ENCODE data around the gene BRAF.

The BRAF gene

DNA sequence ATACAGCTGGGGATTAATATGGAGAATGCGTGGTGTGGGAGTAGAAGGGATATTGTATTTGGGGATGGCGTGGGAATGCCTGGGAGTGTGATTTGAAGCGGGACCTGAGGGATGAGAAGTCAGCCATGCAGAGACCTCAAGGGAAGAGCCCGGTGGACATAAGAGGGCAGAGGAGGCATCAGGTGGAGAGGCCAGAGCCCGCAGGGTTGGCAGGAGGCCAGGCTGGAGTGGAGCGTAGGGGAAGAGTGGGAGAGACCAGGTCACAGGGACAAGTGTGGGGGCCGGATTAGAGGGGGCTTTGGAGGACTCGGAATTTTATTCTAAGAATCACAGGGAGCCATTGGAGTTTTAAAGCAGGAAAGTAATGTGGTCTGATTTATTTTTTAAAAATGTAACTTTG is 226.3 kb downstream of the BRAF start:
- TF ChIP-seq ARNTL (CRISPR knock-in tag; IDR thresholded peaks at IDR 0.05; ENCODE audit: borderline replicate concordance, low read depth) (no peak), TOX (CRISPR knock-in tag; IDR thresholded peaks at IDR 0.05; ENCODE audit: borderline replicate concordance) (no peak), ZFP30 (CRISPR knock-in tag; IDR thresholded peaks at IDR 0.05) (no peak), OSR1 (CRISPR knock-in tag; IDR thresholded peaks at IDR 0.05) (no peak), ZNF565 (CRISPR knock-in tag; conservative IDR thresholded peaks at IDR 0.05; ENCODE audit: low read depth) (no peak), TCF4 (CRISPR knock-in tag; IDR thresholded peaks at IDR 0.05; ENCODE audit: borderline replicate concordance) (no peak), CSDC2 (CRISPR knock-in tag; IDR thresholded peaks at IDR 0.05) (no peak), ESRRG (CRISPR knock-in tag; IDR thresholded peaks at IDR 0.05) (no peak), BACH2 (CRISPR knock-in tag; IDR thresholded peaks at IDR 0.05; ENCODE audit: borderline replicate concordance) (no peak), ZC3H10 (CRISPR knock-in tag; IDR thresholded peaks at IDR 0.05) (no peak)
- TF ChIP-seq, protein P1, sequence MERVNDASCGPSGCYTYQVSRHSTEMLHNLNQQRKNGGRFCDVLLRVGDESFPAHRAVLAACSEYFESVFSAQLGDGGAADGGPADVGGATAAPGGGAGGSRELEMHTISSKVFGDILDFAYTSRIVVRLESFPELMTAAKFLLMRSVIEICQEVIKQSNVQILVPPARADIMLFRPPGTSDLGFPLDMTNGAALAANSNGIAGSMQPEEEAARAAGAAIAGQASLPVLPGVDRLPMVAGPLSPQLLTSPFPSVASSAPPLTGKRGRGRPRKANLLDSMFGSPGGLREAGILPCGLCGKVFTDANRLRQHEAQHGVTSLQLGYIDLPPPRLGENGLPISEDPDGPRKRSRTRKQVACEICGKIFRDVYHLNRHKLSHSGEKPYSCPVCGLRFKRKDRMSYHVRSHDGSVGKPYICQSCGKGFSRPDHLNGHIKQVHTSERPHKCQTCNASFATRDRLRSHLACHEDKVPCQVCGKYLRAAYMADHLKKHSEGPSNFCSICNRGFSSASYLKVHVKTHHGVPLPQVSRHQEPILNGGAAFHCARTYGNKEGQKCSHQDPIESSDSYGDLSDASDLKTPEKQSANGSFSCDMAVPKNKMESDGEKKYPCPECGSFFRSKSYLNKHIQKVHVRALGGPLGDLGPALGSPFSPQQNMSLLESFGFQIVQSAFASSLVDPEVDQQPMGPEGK (CRISPR knock-in tag; IDR thresholded peaks at IDR 0.05; ENCODE audit: borderline replicate concordance) = no peak
- TF ChIP-seq, protein P2, sequence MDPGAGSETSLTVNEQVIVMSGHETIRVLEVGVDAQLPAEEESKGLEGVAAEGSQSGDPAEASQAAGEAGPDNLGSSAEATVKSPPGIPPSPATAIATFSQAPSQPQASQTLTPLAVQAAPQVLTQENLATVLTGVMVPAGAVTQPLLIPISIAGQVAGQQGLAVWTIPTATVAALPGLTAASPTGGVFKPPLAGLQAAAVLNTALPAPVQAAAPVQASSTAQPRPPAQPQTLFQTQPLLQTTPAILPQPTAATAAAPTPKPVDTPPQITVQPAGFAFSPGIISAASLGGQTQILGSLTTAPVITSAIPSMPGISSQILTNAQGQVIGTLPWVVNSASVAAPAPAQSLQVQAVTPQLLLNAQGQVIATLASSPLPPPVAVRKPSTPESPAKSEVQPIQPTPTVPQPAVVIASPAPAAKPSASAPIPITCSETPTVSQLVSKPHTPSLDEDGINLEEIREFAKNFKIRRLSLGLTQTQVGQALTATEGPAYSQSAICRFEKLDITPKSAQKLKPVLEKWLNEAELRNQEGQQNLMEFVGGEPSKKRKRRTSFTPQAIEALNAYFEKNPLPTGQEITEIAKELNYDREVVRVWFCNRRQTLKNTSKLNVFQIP (CRISPR knock-in tag; IDR thresholded peaks at IDR 0.05; ENCODE audit: borderline replicate concordance, low read depth) = no peak
- TF ChIP-seq, protein P3, sequence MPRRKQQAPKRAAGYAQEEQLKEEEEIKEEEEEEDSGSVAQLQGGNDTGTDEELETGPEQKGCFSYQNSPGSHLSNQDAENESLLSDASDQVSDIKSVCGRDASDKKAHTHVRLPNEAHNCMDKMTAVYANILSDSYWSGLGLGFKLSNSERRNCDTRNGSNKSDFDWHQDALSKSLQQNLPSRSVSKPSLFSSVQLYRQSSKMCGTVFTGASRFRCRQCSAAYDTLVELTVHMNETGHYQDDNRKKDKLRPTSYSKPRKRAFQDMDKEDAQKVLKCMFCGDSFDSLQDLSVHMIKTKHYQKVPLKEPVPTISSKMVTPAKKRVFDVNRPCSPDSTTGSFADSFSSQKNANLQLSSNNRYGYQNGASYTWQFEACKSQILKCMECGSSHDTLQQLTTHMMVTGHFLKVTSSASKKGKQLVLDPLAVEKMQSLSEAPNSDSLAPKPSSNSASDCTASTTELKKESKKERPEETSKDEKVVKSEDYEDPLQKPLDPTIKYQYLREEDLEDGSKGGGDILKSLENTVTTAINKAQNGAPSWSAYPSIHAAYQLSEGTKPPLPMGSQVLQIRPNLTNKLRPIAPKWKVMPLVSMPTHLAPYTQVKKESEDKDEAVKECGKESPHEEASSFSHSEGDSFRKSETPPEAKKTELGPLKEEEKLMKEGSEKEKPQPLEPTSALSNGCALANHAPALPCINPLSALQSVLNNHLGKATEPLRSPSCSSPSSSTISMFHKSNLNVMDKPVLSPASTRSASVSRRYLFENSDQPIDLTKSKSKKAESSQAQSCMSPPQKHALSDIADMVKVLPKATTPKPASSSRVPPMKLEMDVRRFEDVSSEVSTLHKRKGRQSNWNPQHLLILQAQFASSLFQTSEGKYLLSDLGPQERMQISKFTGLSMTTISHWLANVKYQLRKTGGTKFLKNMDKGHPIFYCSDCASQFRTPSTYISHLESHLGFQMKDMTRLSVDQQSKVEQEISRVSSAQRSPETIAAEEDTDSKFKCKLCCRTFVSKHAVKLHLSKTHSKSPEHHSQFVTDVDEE (CRISPR knock-in tag; IDR thresholded peaks at IDR 0.05) = no peak
- no peak for ATAC-seq

DNA sequence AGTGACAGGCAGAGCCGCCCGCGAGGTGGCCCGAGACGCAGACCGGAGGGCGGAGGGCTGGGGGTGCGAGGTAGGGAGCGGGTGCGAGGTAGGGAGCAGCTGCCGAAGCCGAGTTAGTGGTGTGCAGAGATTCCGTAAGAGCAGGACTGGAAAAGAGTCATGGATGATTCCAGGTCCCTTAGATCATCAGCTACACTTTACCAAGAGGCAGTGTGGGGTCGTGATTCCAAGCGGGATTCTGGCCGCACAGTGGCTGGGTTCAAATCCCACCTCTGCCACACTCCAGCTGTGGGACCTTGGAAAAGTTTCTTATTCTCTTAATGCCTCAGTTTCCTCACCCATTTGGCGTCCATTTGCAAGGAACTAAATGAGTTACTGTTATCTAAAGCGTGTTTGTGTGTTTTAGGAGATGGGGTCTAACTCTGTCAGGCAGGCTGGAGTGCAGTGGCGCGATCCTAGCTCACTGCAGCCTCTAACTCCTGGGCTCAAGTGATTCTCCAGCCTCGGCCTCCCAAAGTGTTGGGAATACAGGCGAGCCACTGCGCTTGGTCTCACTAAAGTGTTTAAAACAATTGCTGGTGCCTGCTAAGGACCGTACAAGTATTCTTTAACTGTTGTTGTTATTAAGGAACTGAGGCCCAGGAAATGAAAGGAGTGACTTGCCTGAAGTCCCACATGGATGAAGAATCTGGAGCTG is 227.1 kb downstream of the BRAF start:
- no peak for TF ChIP-seq SNAI2 (CRISPR knock-in tag; IDR thresholded peaks at IDR 0.05)
- no peak for TF ChIP-seq ZNF8 (CRISPR knock-in tag; IDR thresholded peaks at IDR 0.05)
- TF ChIP-seq, protein P4, sequence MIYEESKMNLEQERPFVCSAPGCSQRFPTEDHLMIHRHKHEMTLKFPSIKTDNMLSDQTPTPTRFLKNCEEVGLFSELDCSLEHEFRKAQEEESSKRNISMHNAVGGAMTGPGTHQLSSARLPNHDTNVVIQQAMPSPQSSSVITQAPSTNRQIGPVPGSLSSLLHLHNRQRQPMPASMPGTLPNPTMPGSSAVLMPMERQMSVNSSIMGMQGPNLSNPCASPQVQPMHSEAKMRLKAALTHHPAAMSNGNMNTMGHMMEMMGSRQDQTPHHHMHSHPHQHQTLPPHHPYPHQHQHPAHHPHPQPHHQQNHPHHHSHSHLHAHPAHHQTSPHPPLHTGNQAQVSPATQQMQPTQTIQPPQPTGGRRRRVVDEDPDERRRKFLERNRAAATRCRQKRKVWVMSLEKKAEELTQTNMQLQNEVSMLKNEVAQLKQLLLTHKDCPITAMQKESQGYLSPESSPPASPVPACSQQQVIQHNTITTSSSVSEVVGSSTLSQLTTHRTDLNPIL (CRISPR knock-in tag; IDR thresholded peaks at IDR 0.05; ENCODE audit: low read depth) = no peak
- TF ChIP-seq ESRRG (CRISPR knock-in tag; IDR thresholded peaks at IDR 0.05) = no peak
- TF ChIP-seq, protein P3 (CRISPR knock-in tag; IDR thresholded peaks at IDR 0.05) = no peak
- TF ChIP-seq ZFP30 (CRISPR knock-in tag; IDR thresholded peaks at IDR 0.05) = no peak
- peak; percentile 41 for ATAC-seq

DNA sequence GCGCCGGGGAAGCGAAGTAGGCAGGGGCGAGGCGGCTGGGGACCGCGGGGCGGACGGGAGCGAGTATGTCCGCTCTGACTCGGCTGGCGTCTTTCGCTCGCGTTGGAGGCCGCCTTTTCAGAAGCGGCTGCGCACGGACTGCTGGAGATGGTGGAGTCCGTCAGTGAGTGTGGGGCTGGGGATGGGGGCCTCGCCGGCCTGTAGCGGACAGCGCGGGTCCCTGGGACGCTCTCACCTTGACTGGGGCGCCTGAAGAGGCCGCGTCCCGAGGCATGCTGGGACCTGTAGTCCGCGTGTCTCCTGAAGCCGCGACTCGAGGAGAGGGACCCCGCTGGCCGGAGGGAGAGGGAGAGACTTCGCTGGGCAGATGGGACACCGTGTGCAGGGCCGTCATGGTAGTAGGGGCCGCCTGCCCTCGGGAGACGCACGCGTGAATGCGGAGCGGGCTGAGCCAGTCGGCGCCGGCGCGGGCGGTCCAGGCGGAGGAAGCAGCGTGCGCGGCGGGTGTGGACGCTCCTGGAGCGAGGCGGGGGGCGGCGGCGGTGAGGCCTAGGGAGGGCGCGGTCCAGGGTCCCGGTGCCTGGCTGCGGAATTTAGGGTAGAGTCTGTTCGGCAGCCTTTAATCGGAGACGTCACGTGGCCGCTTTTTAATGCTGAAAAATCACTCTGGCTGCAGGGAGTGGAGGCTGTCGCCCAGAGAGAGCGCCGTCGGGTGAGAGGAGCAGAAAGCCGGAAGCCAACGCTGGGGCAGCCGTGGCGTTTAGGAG is 227.9 kb downstream of the BRAF start, which contains the start of gene NDUFB2:
NDUFB2 (plus strand) TSS at position 29 of the 767 bp plus-strand sequence; CDS start at position 66, 37 bp downstream.
- peak; percentile 94 for ATAC-seq
- TF ChIP-seq OSR1 (CRISPR knock-in tag; IDR thresholded peaks at IDR 0.05) (no peak), PPARA (CRISPR knock-in tag; IDR thresholded peaks at IDR 0.05; ENCODE audit: borderline replicate concordance) (no peak), ISL1 (CRISPR knock-in tag; IDR thresholded peaks at IDR 0.05) (no peak), ZNF8 (CRISPR knock-in tag; IDR thresholded peaks at IDR 0.05) (no peak), ARNTL (CRISPR knock-in tag; IDR thresholded peaks at IDR 0.05; ENCODE audit: borderline replicate concordance, low read depth) (no peak), ZNF565 (CRISPR knock-in tag; conservative IDR thresholded peaks at IDR 0.05; ENCODE audit: low read depth) (no peak), TCF4 (CRISPR knock-in tag; IDR thresholded peaks at IDR 0.05; ENCODE audit: borderline replicate concordance) (no peak), ZNF70 (CRISPR knock-in tag; IDR thresholded peaks at IDR 0.05) (0 out of 2 replicates have a peak, but pooled peaks have one; percentile 32)
- TF ChIP-seq, protein P4 (CRISPR knock-in tag; IDR thresholded peaks at IDR 0.05; ENCODE audit: low read depth) = peak; percentile 52; the same call in 1 of the 2 replicates
- TF ChIP-seq, protein P1 (CRISPR knock-in tag; IDR thresholded peaks at IDR 0.05; ENCODE audit: borderline replicate concordance) = peak; percentile 47; the same call in 1 of the 2 replicates
